SK-N-SH (cell line): Measurements from ENCODE around the gene STK32C.

ENCODE experiments used
- TF ChIP-seq, protein P1 (sequence below): fragments of 200-600 bp; sonication (generic); IDR thresholded peaks from 2 replicates; pipeline ENCODE4 v1.6.1; 2017; ENCODE audit warnings: antibody characterized with exemption, mild to moderate bottlenecking, moderate library complexity
- TF ChIP-seq, protein P2 (sequence below): fragments of 150-350 bp; IDR thresholded peaks from 2 replicates; pipeline ENCODE4 v1.6.1; 2017; ENCODE audit warnings: antibody characterized with exemption, low read length, low read depth, borderline replicate concordance

DNA sequence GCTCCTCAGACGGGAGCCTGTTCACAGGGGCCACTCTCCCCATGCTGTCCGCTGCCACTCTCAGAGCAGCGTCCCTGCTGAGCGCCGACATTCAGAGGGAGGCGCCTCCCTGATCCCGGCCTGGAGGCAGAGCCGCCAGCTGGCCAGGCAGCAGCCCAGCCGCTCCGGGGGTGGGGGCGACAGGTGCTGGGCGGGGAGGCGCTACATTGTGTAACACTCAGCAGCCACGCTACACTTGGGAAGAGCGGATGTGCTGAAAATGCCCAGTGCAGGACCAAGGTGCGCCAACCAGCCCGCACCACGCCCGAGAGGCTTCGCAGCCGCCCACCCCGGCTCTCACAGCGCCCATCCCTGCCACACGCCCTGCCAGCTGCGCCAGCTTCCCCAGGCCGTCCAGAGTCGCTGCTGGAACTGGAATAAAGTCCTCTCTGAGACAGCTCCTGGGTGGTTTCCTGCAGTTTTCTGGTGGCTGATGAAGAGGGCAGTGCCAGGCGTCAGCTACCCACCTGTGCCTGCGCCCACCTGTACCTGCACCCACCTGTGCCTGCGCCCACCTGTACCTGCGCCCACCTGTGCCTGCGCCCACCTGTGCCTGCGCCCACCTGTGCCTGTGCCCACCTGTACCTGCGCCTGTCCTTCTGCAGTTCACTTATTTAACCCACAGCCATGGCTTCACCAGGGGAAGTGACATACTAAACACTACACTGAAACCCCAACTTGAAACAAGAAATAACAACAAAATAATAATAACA lies 25.7 kb downstream of the STK32C start:
- TF ChIP-seq, protein P1, sequence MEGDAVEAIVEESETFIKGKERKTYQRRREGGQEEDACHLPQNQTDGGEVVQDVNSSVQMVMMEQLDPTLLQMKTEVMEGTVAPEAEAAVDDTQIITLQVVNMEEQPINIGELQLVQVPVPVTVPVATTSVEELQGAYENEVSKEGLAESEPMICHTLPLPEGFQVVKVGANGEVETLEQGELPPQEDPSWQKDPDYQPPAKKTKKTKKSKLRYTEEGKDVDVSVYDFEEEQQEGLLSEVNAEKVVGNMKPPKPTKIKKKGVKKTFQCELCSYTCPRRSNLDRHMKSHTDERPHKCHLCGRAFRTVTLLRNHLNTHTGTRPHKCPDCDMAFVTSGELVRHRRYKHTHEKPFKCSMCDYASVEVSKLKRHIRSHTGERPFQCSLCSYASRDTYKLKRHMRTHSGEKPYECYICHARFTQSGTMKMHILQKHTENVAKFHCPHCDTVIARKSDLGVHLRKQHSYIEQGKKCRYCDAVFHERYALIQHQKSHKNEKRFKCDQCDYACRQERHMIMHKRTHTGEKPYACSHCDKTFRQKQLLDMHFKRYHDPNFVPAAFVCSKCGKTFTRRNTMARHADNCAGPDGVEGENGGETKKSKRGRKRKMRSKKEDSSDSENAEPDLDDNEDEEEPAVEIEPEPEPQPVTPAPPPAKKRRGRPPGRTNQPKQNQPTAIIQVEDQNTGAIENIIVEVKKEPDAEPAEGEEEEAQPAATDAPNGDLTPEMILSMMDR: no peak
- TF ChIP-seq, protein P2, sequence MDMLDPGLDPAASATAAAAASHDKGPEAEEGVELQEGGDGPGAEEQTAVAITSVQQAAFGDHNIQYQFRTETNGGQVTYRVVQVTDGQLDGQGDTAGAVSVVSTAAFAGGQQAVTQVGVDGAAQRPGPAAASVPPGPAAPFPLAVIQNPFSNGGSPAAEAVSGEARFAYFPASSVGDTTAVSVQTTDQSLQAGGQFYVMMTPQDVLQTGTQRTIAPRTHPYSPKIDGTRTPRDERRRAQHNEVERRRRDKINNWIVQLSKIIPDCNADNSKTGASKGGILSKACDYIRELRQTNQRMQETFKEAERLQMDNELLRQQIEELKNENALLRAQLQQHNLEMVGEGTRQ: no peak
